ENCODE results near the gene PGPEP1.

- TF ChIP-seq CTCF (IDR thresholded peaks at IDR 0.05; ENCODE audit: low read length) (peak; percentile 58), EZH2 (IDR thresholded peaks at IDR 0.05; ENCODE audit: borderline replicate concordance, low read length) (no peak)
Measured at GRCh38 chr19:18307271-18307681, 33.1 kb upstream of the PGPEP1 start.

Data from OCI-LY1 (cell line).